WI38 (cell line): ENCODE data around the gene GATA5.

Source experiments
- H3K4me3 ChIP-seq: 2 replicates; pipeline ENCODE4 v1.5.1; 2011; ENCODE audit warnings: low read depth, mild to moderate bottlenecking, control low read depth, low read length
- TF ChIP-seq, protein P1 (sequence below): IDR thresholded peaks from 2 replicates; pipeline ENCODE4 v1.5.1; 2012; ENCODE audit warnings: low read depth, mild to moderate bottlenecking, control low read depth, low read length

Gene GATA5

DNA sequence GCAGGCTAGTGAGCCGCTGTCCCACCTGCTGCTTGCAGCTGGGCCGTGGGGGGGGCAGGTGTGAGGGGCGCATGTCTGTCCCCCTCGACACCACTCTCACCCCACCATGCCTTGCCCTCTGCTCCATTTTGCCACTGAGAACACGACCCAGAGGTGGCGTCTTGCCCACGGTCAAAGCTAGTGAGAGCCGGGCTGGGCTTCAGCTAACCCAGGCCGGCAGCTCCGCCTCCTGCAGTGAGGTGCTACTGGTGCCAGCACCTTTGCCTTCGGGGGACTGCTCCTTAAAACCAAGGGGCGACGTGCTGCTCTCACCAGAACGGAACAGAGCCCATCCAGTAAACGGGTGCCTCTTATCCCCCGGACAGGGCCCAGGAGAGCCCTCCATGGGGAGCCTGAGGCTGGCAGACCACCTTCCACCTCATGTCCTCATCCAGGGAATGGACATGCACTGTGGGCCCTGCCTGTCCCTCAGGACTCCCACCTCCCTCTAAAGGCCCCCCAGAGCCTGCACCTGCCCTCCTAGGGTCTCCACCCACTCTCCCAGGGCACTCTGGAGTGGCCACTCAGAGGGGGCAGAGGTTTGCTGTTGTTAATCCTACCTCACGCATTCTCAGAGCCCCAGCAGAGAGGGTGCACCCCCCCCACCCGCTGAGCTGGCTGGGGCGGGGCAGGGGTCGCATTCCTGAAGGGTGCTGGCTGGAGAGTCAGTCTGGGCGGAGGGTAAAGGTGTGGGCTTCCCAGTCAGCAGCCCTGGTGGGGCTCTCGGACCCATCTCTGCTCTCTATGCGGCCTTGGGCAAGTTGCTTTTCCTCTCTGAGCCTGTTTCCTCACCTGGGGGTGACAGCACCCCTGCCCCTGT is 51.3 kb downstream of the GATA5 start:
- TF ChIP-seq, protein P1, sequence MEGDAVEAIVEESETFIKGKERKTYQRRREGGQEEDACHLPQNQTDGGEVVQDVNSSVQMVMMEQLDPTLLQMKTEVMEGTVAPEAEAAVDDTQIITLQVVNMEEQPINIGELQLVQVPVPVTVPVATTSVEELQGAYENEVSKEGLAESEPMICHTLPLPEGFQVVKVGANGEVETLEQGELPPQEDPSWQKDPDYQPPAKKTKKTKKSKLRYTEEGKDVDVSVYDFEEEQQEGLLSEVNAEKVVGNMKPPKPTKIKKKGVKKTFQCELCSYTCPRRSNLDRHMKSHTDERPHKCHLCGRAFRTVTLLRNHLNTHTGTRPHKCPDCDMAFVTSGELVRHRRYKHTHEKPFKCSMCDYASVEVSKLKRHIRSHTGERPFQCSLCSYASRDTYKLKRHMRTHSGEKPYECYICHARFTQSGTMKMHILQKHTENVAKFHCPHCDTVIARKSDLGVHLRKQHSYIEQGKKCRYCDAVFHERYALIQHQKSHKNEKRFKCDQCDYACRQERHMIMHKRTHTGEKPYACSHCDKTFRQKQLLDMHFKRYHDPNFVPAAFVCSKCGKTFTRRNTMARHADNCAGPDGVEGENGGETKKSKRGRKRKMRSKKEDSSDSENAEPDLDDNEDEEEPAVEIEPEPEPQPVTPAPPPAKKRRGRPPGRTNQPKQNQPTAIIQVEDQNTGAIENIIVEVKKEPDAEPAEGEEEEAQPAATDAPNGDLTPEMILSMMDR = no peak
- no peak overlapping the region for H3K4me3 ChIP-seq

DNA sequence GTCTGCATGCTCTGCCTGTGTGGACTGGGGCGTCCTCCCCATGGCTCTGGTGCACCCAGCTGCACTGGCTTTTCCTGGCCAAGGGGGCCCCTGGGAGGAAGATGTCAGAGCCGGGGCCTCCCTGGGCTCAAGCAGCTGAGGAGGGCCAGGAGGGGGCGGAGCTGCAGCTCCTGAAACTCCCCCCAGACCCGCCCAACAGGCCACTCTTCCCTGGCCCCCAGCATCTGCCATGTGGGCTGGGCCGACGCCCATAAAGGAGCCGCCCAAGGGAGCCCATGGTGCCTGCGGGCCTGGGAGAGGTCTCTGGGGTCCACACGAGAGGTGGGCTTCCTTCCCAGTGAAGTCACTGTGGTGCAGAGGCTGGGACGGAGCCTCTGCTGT is 52.5 kb downstream of the GATA5 start:
- H3K4me3 ChIP-seq = no peak overlapping the region
- TF ChIP-seq, protein P1 = no peak

DNA sequence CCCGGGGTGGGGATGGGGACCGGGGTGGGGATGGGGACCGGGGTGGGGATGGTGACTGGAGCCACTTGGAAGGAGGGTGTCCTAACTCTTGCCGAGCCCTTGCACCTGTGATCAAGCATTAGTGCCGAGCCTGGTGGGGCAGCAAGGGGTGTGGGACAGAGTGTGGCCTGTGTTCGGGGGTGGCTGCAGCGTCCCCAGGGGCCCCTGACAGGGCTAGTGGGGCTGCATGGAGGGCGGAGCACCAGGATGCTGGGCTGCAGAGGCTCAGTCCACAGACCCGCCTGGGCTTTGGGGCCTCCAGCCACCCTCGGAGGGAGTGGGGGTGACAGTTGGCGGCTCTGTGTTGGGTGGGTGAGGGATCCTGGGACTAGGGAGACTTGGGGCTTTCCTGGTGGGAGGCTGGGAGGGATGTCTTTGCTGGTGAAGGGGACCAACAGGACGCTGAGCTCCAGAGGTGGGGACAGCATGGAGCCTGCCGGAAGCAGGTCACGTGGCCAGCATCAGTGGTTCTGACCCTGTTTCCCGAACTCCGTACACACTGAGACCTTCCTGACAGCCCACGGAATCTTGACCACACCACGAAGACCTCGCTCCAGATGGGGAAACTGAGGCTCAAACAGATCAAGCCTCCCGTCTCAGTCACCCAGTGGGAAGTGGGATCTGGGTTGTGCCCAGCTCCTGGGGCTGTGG is 53.0 kb downstream of the GATA5 start:
- no peak overlapping the region for H3K4me3 ChIP-seq

DNA sequence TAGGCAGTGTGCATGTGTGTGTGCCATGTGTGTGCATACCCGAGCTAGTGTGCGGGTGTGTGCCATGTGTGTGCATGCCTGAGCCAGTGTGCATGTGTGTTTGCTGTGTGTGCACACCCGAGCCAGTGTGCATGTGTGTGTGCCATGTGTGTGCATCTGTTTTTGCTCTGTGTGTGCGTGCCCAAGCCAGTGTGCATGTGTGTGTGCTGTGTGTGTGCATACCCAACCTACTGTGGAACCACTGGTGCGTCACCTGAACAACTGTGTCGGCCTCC is 54.1 kb downstream of the GATA5 start:
- no peak overlapping the region for H3K4me3 ChIP-seq
- TF ChIP-seq, protein P1 = no peak

More for the DNA sequence above, 53.0 kb downstream of the GATA5 start:
- TF ChIP-seq, protein P1 = no peak

DNA sequence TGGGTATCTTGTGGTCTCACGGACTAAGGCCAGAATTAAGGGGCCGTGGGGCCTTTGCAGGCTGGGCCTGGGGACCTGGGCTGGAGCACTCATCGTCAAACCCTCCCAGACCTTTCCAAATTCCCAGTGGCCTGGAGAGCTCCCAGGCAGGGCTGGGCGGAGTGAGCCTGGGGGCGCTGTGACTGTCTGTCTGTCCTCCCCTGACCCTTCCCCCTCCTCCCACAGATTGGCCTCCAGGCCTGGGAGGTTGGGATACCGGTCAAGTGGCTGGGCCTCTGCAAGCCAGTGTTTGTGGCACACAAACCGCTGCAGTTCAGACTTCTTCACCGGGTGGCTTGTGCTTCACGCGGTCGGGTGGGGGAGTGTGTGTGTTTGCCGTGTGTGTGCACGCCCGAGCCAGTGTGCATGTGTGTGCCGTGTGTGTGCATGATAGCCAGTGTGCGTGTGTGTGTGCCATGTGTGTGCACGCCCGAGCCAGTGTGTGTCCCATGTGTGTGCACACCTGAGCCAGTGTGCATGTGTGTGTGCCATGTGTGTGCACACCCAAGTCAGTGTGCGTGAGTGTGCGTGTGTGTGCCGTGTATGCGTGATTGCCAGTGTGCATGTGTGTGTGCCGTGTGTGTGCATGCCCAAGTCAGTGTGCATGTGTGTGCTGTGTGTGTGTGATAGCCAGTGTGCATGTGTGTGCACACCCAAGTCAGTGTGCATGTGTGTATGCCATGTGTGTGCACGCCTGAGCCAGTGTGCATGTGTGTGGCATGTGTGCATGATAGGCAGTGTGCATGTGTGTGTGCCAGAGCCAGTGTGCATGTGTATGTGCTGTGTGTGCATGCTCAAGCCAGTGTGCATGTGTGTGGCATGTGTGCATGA is 54.7 kb downstream of the GATA5 start:
- TF ChIP-seq, protein P1 = no peak
- no peak overlapping the region for H3K4me3 ChIP-seq

DNA sequence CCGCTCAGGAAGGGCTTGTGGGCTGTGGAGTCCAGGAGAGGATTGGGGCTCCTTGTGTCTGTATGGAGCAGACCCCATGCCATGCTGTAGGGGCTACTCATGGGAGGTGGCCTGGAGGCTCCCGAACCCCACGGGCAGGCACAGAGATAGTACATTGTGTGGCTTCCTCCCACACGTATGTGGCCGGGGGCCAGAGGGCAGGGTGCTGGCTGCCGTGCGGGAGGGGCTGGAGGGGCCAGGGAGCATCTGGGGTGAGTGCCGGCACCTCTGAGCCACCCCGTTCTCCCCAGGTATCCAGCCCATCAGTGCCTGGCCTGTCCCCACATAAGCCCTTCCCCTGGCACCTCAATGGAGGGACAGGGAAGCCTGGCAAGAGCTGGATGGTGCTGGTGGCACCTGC is 56.0 kb downstream of the GATA5 start:
- TF ChIP-seq, protein P1 = no peak
- no peak overlapping the region for H3K4me3 ChIP-seq
